HepG2 (cell line): ENCODE data around the gene CRISPLD2. TPM values are rescaled to one million over a fixed set of nuclear protein-coding genes. Genes with fewer than 3 reads are reported as not detected.

Experiments used
- ARNTL ChIP-seq: sonication (generic); formaldehyde crosslinking; IDR thresholded peaks from 2 replicates; pipeline ENCODE4 v1.4.0; 2020; ENCODE audit warnings: mild to moderate bottlenecking, missing genetic modification reagents
- BCLAF1 ChIP-seq: fragments of 450-650 bp; IDR thresholded peaks from 2 replicates; pipeline ENCODE4 v1.6.1; 2017; ENCODE audit warnings: mild to moderate bottlenecking
- CHD2 ChIP-seq: IDR thresholded peaks from 2 replicates; pipeline ENCODE4 v1.6.1; 2011; ENCODE audit warnings: low read depth, low read length, improper control_type of control experiment
- ERF ChIP-seq: IDR thresholded peaks from 2 replicates; pipeline ENCODE4 v1.6.1; 2018; ENCODE audit warnings: missing biosample characterization, missing genetic modification reagents
- HOXD1 ChIP-seq: sonication (generic); formaldehyde crosslinking; IDR thresholded peaks from 2 replicates; pipeline ENCODE4 v1.5.0; 2020; ENCODE audit warnings: missing genetic modification reagents
- KDM3A ChIP-seq: IDR thresholded peaks from 2 replicates; pipeline ENCODE4 v1.6.1; 2018; ENCODE audit warnings: low read depth, missing compliant biosample characterization
- MTA1 ChIP-seq: sonication (generic); formaldehyde crosslinking; IDR thresholded peaks from 2 replicates; pipeline ENCODE4 v1.4.0; 2020; ENCODE audit warnings: missing genetic modification reagents, mild to moderate bottlenecking, borderline replicate concordance
- NAIF1 ChIP-seq: sonication (generic); formaldehyde crosslinking; IDR thresholded peaks from 2 replicates; pipeline ENCODE4 v1.5.0; 2020; ENCODE audit warnings: mild to moderate bottlenecking, missing genetic modification reagents, borderline replicate concordance
- PATZ1 ChIP-seq: sonication (generic); formaldehyde crosslinking; IDR thresholded peaks from 2 replicates; pipeline ENCODE4 v1.4.0; 2020; ENCODE audit warnings: missing genetic modification reagents
- SSRP1 ChIP-seq: IDR thresholded peaks from 2 replicates; pipeline ENCODE4 v1.6.1; 2016; ENCODE audit warnings: control low read depth
- TBX2 ChIP-seq: sonication (generic); formaldehyde crosslinking; IDR thresholded peaks from 2 replicates; pipeline ENCODE4 v1.5.0; 2020; ENCODE audit warnings: missing genetic modification reagents, mild to moderate bottlenecking, borderline replicate concordance
- U2AF2 ChIP-seq: fragments of 200-400 bp; formaldehyde crosslinking; IDR thresholded peaks from 2 replicates; pipeline ENCODE4 v1.6.1; 2017; ENCODE audit warnings: low read depth, mild to moderate bottlenecking, low read length
- ZFP41 ChIP-seq: sonication (generic); formaldehyde crosslinking; IDR thresholded peaks from 2 replicates; pipeline ENCODE4 v1.4.0; 2020; ENCODE audit warnings: mild to moderate bottlenecking, missing genetic modification reagents, borderline replicate concordance
- ZNF160 ChIP-seq: sonication (generic); formaldehyde crosslinking; IDR thresholded peaks from 2 replicates; pipeline ENCODE4 v1.8.0; 2022; ENCODE audit warnings: mild to moderate bottlenecking, inconsistent platforms, missing genetic modification reagents
- ZNF253 ChIP-seq: sonication (generic); formaldehyde crosslinking; IDR thresholded peaks from 2 replicates; pipeline ENCODE4 v1.8.0; 2022; ENCODE audit warnings: mild to moderate bottlenecking, missing genetic modification reagents, borderline replicate concordance
- ZNF382 ChIP-seq: sonication (generic); formaldehyde crosslinking; IDR thresholded peaks from 2 replicates; pipeline ENCODE4 v1.5.0; 2020; ENCODE audit warnings: missing genetic modification reagents, mild to moderate bottlenecking, borderline replicate concordance
- ZNF530 ChIP-seq: sonication (generic); formaldehyde crosslinking; IDR thresholded peaks from 2 replicates; pipeline ENCODE4 v1.5.0; 2020; ENCODE audit warnings: low read depth, mild to moderate bottlenecking, missing genetic modification reagents
- ZNF558 ChIP-seq: sonication (generic); formaldehyde crosslinking; IDR thresholded peaks from 2 replicates; pipeline ENCODE4 v1.9.0; 2022; ENCODE audit warnings: mild to moderate bottlenecking, missing genetic modification reagents, borderline replicate concordance
- ZNF562 ChIP-seq: sonication (generic); formaldehyde crosslinking; IDR thresholded peaks from 2 replicates; pipeline ENCODE4 v1.8.0; 2022; ENCODE audit warnings: missing genetic modification reagents, borderline replicate concordance
- polyA plus RNA-seq, 8 experiments: library from polyadenylated mRNA; depleted of rRNA in 3 of 8; stranded (reverse) in 7 of 8; unstranded in 1 of 8; fragments of >200 nt; fragmentation: Illumina TruSeq in 4 of 8; extraction: Trizol in 4 of 8; gene quantifications; 2 replicates each; pipeline versions ENCODE4 v1.2.1 to v1.2.3, GENCODE V29; 2011 to 2016; ENCODE audit warnings: low read depth in 4 of 8, missing spikeins in 1 of 8, mixed read lengths in 1 of 8; ENCODE audit not compliant: insufficient read depth in 1 of 8
- total RNA-seq, 5 experiments: library from RNA; depleted of rRNA; stranded (reverse); fragments of >200 nt; fragmentation: Illumina TruSeq; extraction: Trizol; gene quantifications; 2 replicates each; pipeline ENCODE4 v1.2.3, GENCODE V29; 2016; ENCODE audit warnings: low read depth in 1 of 5
- TF ChIP-seq, protein P1 (sequence below): sonication (generic); formaldehyde crosslinking; IDR thresholded peaks from 2 replicates; pipeline ENCODE4 v1.5.0; 2020; ENCODE audit warnings: mild to moderate bottlenecking, missing genetic modification reagents, borderline replicate concordance

CRISPLD2 gene
- total and polyA plus RNA-seq, 2 of the 13 experiments (the other 11 are each of a cell fraction or from before 2014, with no cell fraction given) = 0.04 to 0.31 TPM

- TF ChIP-seq BCLAF1 (no peak), KDM3A (0 out of 2 replicates have a peak, but pooled peaks have one; percentile 13), U2AF2 (no peak), HOXD1 (CRISPR knock-in tag) (no peak), ZNF253 (CRISPR knock-in tag) (peak; percentile 61; the same call in 1 of the 2 replicates), ZNF160 (CRISPR knock-in tag) (peak; percentile 39; the same call in 1 of the 2 replicates), ARNTL (peak; percentile 58; the same call in 1 of the 2 replicates), ZNF562 (CRISPR knock-in tag) (no peak), MTA1 (CRISPR knock-in tag) (peak; percentile 63; the same call in 1 of the 2 replicates), PATZ1 (no peak), NAIF1 (CRISPR knock-in tag) (no peak), SSRP1 (CRISPR knock-in tag) (peak; percentile 92), ZNF558 (CRISPR knock-in tag) (peak; percentile 41; the same call in 1 of the 2 replicates), ERF (0 out of 2 replicates have a peak, but pooled peaks have one; percentile 32), CHD2 (0 out of 2 replicates have a peak, but pooled peaks have one; percentile 46), ZNF530 (no peak), ZNF382 (CRISPR knock-in tag) (no peak), ZFP41 (CRISPR knock-in tag) (no peak), TBX2 (CRISPR knock-in tag) (no peak; the same call in 1 of the 2 replicates)
- TF ChIP-seq, protein P1, sequence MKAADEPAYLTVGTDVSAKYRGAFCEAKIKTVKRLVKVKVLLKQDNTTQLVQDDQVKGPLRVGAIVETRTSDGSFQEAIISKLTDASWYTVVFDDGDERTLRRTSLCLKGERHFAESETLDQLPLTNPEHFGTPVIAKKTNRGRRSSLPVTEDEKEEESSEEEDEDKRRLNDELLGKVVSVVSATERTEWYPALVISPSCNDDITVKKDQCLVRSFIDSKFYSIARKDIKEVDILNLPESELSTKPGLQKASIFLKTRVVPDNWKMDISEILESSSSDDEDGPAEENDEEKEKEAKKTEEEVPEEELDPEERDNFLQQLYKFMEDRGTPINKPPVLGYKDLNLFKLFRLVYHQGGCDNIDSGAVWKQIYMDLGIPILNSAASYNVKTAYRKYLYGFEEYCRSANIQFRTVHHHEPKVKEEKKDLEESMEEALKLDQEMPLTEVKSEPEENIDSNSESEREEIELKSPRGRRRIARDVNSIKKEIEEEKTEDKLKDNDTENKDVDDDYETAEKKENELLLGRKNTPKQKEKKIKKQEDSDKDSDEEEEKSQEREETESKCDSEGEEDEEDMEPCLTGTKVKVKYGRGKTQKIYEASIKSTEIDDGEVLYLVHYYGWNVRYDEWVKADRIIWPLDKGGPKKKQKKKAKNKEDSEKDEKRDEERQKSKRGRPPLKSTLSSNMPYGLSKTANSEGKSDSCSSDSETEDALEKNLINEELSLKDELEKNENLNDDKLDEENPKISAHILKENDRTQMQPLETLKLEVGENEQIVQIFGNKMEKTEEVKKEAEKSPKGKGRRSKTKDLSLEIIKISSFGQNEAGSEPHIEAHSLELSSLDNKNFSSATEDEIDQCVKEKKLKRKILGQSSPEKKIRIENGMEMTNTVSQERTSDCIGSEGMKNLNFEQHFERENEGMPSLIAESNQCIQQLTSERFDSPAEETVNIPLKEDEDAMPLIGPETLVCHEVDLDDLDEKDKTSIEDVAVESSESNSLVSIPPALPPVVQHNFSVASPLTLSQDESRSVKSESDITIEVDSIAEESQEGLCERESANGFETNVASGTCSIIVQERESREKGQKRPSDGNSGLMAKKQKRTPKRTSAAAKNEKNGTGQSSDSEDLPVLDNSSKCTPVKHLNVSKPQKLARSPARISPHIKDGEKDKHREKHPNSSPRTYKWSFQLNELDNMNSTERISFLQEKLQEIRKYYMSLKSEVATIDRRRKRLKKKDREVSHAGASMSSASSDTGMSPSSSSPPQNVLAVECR (CRISPR knock-in tag) = peak; percentile 69
Observed at GRCh38 chr16:84924331-84925091, 104.7 kb downstream of the CRISPLD2 start (continued).
